H1 (cell line): ENCODE results near the gene TNXB. TPM values are rescaled to one million over a fixed set of nuclear protein-coding genes. Genes with fewer than 3 reads are reported as not detected.

ENCODE experiments used
- CREB1 ChIP-seq: IDR thresholded peaks from 2 replicates; pipeline ENCODE4 v1.6.1; 2012; ENCODE audit warnings: inconsistent platforms
- KDM4A ChIP-seq: IDR thresholded peaks from one replicate; pipeline ENCODE4 v1.7.1; 2012; ENCODE audit warnings: low read depth, mild to moderate bottlenecking, moderate library complexity, low read length, inconsistent platforms; ENCODE audit not compliant: severe bottlenecking
- MAFK ChIP-seq: IDR thresholded peaks from 2 replicates; pipeline ENCODE4 v1.6.1; 2012; ENCODE audit warnings: low read depth, mild to moderate bottlenecking, improper control_type of control experiment, low read length
- RAD21 ChIP-seq, 2 experiments: IDR thresholded peaks in 1 of 2; conservative IDR thresholded peaks in 1 of 2; 2 replicates each; pipeline ENCODE4 v1.6.1; 2011; ENCODE audit warnings: low read depth in 2 of 2, low read length in 2 of 2, improper control_type of control experiment in 1 of 2, inconsistent platforms in 1 of 2, mild to moderate bottlenecking in 1 of 2, moderate library complexity in 1 of 2
- SAP30 ChIP-seq: fragments of 300-600 bp; sonication (generic); IDR thresholded peaks from 2 replicates; pipeline ENCODE4 v1.7.1; 2012; ENCODE audit warnings: low read length, moderate library complexity, mild to moderate bottlenecking, inconsistent platforms; ENCODE audit not compliant: insufficient read depth, insufficient replicate concordance
- SP2 ChIP-seq: IDR thresholded peaks from 2 replicates; pipeline ENCODE4 v1.6.1; 2012; ENCODE audit warnings: mild to moderate bottlenecking, low read length, inconsistent platforms
- SRF ChIP-seq: IDR thresholded peaks from 2 replicates; pipeline ENCODE4 v1.6.1; 2011; ENCODE audit warnings: mild to moderate bottlenecking, low read depth, low read length, moderate library complexity
- polyA plus RNA-seq, 7 experiments: library from polyadenylated mRNA; depleted of rRNA in 3 of 7; stranded (reverse) in 5 of 7; unstranded in 2 of 7; fragments of >200 nt in 5 of 7; fragments of 200-250 nt in 2 of 7; gene quantifications; 1 replicate in 5 of 7; 2 replicates in 1 of 7; 4 replicates in 1 of 7; pipeline versions ENCODE4 v1.2.1 to v1.2.3, GENCODE V29; 2011 to 2013; ENCODE audit warnings: missing spikeins in 2 of 7, mixed read lengths in 2 of 7
- total RNA-seq: library from RNA; stranded (reverse); fragmentation: NEBNext Ultra II Directional; extraction: Animal tissue kit (Norgen Biotek cat#: 25700); gene quantifications from 2 replicates; pipeline ENCODE4 v1.2.1, GENCODE V29; 2021
- TF ChIP-seq, protein P1 (sequence below): fragments of 300-600 bp; sonication (generic); IDR thresholded peaks from 2 replicates; pipeline ENCODE4 v1.7.1; 2012; ENCODE audit warnings: low read length, moderate library complexity, mild to moderate bottlenecking, inconsistent platforms; ENCODE audit not compliant: insufficient replicate concordance

Gene TNXB
- total and polyA plus RNA-seq, 2 of the 8 experiments (the other 6 are each of a cell fraction or from before 2014, with no cell fraction given): 3.1 to 4.8 TPM

DNA sequence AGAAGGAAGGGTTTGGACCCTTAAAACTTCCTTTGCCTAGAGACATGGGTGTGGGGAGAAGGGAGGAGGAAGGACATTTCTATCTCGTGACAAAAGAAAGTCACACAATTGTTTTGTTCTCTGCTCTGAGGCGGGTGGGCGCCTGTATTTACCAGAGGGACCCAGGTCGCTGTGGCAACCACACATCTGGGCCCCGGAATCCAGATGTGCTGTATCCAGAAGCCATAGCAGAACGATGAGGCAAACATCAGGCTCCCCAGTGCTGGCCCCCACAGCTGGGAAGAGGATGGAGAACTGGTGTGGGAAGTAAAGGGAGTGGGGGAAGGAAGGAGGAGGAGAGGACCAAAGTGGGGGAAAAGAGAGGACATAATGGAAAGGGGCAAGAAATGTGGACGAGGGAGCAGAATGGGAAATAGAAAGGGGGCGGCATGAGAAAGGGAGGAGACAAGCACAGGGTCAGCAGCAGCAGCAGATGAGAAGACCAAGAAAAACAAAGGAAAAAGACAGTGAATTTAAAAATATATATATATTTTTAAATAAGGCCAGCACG lies 3.4 kb upstream of the TNXB start (continued):
- TF ChIP-seq, protein P1, sequence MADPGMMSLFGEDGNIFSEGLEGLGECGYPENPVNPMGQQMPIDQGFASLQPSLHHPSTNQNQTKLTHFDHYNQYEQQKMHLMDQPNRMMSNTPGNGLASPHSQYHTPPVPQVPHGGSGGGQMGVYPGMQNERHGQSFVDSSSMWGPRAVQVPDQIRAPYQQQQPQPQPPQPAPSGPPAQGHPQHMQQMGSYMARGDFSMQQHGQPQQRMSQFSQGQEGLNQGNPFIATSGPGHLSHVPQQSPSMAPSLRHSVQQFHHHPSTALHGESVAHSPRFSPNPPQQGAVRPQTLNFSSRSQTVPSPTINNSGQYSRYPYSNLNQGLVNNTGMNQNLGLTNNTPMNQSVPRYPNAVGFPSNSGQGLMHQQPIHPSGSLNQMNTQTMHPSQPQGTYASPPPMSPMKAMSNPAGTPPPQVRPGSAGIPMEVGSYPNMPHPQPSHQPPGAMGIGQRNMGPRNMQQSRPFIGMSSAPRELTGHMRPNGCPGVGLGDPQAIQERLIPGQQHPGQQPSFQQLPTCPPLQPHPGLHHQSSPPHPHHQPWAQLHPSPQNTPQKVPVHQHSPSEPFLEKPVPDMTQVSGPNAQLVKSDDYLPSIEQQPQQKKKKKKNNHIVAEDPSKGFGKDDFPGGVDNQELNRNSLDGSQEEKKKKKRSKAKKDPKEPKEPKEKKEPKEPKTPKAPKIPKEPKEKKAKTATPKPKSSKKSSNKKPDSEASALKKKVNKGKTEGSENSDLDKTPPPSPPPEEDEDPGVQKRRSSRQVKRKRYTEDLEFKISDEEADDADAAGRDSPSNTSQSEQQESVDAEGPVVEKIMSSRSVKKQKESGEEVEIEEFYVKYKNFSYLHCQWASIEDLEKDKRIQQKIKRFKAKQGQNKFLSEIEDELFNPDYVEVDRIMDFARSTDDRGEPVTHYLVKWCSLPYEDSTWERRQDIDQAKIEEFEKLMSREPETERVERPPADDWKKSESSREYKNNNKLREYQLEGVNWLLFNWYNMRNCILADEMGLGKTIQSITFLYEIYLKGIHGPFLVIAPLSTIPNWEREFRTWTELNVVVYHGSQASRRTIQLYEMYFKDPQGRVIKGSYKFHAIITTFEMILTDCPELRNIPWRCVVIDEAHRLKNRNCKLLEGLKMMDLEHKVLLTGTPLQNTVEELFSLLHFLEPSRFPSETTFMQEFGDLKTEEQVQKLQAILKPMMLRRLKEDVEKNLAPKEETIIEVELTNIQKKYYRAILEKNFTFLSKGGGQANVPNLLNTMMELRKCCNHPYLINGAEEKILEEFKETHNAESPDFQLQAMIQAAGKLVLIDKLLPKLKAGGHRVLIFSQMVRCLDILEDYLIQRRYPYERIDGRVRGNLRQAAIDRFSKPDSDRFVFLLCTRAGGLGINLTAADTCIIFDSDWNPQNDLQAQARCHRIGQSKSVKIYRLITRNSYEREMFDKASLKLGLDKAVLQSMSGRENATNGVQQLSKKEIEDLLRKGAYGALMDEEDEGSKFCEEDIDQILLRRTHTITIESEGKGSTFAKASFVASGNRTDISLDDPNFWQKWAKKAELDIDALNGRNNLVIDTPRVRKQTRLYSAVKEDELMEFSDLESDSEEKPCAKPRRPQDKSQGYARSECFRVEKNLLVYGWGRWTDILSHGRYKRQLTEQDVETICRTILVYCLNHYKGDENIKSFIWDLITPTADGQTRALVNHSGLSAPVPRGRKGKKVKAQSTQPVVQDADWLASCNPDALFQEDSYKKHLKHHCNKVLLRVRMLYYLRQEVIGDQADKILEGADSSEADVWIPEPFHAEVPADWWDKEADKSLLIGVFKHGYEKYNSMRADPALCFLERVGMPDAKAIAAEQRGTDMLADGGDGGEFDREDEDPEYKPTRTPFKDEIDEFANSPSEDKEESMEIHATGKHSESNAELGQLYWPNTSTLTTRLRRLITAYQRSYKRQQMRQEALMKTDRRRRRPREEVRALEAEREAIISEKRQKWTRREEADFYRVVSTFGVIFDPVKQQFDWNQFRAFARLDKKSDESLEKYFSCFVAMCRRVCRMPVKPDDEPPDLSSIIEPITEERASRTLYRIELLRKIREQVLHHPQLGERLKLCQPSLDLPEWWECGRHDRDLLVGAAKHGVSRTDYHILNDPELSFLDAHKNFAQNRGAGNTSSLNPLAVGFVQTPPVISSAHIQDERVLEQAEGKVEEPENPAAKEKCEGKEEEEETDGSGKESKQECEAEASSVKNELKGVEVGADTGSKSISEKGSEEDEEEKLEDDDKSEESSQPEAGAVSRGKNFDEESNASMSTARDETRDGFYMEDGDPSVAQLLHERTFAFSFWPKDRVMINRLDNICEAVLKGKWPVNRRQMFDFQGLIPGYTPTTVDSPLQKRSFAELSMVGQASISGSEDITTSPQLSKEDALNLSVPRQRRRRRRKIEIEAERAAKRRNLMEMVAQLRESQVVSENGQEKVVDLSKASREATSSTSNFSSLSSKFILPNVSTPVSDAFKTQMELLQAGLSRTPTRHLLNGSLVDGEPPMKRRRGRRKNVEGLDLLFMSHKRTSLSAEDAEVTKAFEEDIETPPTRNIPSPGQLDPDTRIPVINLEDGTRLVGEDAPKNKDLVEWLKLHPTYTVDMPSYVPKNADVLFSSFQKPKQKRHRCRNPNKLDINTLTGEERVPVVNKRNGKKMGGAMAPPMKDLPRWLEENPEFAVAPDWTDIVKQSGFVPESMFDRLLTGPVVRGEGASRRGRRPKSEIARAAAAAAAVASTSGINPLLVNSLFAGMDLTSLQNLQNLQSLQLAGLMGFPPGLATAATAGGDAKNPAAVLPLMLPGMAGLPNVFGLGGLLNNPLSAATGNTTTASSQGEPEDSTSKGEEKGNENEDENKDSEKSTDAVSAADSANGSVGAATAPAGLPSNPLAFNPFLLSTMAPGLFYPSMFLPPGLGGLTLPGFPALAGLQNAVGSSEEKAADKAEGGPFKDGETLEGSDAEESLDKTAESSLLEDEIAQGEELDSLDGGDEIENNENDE: no peak
- TF ChIP-seq SRF (no peak), KDM4A (no peak), MAFK (no peak), SP2 (no peak), CREB1 (no peak), RAD21 (IDR thresholded peaks at IDR 0.05 in 1 of 2, conservative IDR thresholded peaks at IDR 0.05 in 1 of 2; ENCODE audit: low read depth in 2 of 2, low read length in 2 of 2) (no peak), SAP30 (no peak)
